Hair follicular keratinocyte (primary cell): ENCODE results near the gene TLK1. TPM values are rescaled to one million over a fixed set of nuclear protein-coding genes. Genes with fewer than 3 reads are reported as not detected.

Source experiments
- total RNA-seq: library from RNA; depleted of rRNA; stranded (reverse); fragments of >200 nt; gene quantifications from 2 replicates; pipeline ENCODE4 v1.2.3, GENCODE V29; 2015

Gene TLK1
- total RNA-seq, result 7.6 and 11.0 TPM in 2 replicates

DNA sequence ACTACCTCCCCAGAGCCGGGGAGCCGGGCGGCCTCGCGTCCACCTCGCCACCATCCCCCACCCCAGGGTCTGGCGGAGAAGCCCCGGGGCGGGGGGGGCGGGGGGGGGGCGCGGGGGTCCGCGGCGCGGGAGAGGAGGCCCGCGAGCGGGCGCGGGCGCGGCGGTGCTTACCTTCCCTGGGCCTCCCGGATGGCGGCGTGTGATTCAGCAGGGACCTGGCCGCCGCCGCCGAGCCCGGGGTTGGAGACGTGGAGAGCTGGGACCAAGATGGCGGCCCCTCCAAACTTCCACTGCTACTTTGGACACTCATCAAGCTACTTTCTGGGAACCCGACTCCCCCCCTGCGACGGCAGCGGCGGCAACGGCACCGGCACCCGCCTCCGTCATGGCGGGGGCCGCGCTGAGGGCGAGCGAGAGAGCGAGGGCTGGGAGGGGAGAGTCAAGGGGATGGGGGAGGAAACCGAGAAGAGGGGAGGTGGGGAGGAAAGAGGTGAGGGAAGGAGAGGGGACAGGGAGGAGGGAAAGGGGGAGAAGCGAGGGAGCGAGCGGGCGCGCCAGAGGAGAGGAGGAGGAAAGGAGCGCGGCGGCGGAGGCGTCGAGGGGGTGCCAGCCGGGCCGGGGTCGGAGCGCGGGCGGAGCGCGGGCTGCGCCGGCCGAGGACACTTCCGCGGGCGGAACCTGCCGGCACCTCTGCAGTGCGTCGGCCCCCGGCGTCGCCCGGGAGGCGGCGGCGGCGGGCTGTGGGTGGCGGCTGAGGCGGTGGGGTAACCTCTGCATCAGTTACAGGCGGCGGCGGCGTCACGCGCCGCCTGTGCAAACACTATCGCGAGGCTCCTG, at the start of gene TLK1:
Gene TLK1 (minus strand): TSS at position 775 of the 837 bp plus-strand sequence. CDS start 465 bp downstream, at position 310.

Other genes starting within 250 kb of the TLK1 start
- gene GORASP2, start 231.6 kb downstream of the TLK1 start, total RNA-seq, result 76.4 and 81.0 TPM in 2 replicates